ENCODE data around the gene PTMS.
A peak's percentile ranks its signal among the peaks of the same experiment; 100 is the strongest.
"Not testable (repeated sequence)": the region's sequence is repeated elsewhere in the genome, so short reads cannot be mapped to it uniquely, and the experiment has no call there.

Gene PTMS, protein sequence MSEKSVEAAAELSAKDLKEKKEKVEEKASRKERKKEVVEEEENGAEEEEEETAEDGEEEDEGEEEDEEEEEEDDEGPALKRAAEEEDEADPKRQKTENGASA

DNA sequence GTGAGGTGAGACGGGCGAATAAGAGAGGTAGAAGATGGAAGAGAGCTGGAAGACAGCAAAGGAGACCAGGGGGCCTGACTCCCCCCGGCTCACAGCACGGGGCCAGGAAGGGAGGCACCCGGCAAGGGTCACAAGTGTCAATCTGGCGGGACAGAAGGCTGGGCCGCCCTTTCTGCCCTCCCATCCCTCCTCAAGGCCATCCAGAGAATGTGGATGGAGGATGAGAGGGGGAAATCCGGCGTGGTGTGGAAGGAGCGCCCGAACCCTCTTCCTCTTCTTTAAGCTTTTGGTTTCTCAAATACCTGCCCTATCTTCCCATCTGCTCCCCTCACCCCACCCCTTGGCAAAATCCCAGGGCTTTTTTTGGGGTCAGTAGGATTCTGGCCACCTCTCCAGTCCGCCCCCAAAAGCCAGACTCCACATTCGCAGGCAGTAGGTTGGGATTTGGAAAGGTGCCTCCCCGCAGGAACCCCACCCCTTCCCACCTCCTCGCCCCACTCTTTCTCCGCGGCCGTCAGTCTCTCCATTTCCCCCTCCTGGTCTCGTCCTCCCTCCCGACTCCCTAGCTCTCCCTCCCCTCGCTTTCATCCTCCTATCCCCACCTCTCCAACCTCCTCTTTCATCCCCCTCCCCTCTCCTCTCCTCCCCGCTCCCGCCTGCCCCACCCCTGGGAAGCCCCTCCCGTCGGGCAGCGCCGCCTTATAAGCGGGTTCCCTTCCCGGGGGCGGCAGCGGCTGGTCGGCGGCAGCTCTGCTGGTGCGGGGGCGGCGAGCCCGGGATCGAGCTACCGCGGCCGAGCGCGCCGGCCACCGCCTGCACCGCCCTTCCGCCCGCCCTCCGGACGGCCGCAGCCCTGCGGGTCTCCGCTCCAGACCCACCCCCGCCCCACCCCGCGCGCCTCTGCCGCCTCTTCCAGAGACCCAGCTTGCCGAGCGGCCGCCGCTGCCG, at the start of gene PTMS:
Gene PTMS, plus strand, starts transcription at position 730 of the 948 bp plus-strand sequence. CDS start 343 bp downstream, outside the sequence.
- DNase-seq: peak; percentile 81

DNA sequence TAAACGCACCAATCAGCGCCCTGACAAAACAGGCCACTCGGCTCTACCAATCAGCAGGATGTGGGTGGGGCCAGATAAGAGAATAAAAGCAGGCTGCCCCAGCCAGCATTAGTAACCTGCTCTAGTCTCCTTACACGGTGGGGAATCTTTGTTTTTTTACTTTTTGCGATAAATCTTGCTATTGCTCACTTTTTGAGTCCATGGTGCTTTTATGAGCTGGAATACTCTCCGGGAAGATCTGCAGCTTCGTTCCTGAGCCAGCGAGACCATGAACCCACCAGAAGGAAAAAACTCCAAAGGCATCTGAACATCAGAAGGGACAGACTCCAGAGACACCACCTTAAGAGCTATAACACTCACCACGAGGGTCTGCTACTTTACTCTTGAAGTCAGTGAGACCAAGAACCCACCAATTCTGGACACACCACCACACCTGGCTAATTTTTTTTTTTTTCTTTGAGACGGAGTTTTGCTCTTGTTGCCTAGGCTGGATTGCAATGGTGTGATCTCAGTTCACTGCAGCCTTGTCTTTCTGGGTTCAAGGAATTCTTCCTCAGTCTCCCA, 49.2 kb upstream of the PTMS start:
- no peak for DNase-seq

DNA sequence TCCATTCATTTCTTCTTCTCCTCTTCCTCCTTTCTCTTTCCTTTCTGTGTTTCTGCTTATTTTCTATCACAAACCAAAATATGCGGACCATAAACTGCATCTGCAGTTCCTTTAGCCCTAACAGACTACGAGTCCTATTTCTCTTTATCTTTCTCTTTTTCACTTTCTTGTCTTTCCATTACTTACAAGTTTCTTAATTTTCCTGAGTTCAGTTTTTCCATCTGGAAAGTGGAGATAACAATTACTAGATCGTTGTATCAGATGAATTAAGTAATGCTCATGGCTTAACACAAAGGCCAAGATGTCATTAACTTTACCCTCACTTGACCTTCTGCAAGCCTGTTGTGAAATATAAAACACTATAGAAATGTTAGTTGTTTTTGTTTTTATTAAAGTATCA, 43.3 kb upstream of the PTMS start:
- DNase-seq: no peak

DNA sequence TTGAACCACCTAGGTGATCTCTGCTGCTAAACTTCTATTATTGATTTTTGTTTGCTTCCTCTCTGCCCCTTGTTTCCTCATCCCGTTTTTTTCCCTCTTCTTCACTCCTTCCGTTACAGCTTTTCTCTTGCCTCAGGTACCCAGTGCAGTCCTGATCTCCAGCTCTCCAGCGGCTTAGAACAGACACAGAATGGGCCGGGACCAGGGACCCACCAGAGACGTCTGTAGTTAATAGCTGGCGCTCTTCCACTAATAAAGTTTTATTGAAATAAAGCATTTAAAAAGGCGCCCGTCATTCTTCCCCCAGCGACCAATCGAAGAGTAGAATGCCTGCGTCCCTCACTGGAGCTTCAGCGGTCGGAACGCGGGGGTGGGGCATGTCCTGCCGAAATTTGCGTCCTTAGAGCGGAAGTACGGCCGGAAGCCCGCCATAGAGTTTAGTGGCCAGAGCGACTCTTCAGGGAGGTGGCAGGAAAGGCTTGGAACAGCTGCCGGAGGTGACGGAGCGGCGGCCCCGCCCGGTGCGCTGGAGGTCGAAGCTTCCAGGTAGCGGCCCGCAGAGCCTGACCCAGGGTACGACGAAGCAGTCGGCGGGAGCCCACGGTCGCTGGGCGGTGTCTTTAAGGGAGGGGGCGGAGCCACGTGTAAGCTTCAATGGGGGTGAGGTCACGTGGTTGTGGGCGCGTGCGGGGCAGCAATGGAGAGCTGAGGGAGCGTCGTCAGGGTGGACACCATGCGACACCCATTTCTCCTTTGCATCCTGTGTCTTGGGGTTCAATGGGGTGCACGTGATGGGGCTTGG, 42.4 kb upstream of the PTMS start, which contains the start of gene COPS7A:
Gene COPS7A, plus strand, starts transcription at position 440 of the 802 bp plus-strand sequence. CDS start 611 bp downstream, outside the sequence.
- DNase-seq: peak; percentile 99

DNA sequence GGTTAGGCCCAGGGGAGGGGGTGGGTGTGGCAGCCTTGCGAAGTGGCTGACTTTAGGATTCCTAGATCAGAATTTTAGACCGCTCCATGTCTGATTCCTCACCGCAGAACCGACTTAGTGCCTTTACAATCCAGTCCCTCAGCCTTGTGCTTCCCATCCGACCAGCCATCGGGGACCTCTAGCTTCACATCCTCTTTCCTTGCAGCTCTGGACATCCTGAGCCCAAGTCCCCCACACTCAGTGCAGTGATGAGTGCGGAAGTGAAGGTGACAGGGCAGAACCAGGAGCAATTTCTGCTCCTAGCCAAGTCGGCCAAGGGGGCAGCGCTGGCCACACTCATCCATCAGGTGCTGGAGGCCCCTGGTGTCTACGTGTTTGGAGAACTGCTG, 41.8 kb upstream of the PTMS start:
- DNase-seq: peak; percentile 10

DNA sequence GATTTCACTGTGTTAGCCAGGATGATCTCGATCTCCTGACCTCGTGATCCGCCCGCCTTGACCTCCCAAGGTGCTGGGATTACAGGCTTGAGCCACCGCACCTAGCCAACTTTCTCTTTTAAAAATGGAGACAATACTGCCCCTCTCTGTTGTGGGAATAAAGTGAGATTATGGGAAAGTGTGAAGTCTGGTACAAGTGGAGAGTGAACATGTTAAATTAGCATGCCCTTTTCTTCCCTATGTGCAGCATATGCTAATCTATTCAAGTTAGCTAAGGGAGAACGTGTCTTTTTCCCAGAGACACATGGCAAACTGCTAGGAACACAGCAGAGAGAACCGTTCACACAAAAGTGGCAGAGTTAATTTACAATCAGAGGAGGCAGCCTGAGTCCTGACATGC, 40.8 kb upstream of the PTMS start:
- DNase-seq: no peak

DNA sequence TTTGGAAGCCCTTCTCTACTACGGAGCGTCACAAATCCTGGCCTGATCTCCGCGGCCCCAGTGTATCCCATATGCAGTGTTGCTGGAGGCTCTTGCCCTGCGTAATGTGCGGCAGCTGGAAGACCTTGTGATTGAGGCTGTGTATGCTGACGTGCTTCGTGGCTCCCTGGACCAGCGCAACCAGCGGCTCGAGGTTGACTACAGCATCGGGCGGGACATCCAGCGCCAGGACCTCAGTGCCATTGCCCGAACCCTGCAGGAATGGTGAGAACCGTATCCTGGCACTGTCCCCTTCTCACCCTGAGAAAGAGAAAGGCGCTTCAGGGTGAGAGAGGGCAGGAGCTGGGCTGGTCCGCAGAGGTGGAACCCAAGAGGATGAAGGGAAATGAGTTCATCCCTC, 37.0 kb upstream of the PTMS start:
- DNase-seq: no peak

DNA sequence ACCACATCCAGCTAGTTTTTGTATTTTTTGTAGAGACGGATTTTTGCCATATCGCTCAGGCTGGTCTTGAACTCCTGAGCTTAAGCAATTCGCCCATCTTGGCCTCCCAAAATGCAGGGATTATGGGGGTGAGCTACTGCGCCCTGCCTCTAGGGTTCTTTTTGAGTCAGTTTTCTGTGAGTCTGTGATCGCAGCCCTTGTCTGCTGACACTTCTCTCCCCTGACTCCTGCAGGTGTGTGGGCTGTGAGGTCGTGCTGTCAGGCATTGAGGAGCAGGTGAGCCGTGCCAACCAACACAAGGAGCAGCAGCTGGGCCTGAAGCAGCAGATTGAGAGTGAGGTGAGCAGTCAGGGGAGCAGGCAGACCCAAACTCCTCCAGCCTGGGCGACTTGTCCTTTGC, 36.0 kb upstream of the PTMS start:
- DNase-seq: no peak

DNA sequence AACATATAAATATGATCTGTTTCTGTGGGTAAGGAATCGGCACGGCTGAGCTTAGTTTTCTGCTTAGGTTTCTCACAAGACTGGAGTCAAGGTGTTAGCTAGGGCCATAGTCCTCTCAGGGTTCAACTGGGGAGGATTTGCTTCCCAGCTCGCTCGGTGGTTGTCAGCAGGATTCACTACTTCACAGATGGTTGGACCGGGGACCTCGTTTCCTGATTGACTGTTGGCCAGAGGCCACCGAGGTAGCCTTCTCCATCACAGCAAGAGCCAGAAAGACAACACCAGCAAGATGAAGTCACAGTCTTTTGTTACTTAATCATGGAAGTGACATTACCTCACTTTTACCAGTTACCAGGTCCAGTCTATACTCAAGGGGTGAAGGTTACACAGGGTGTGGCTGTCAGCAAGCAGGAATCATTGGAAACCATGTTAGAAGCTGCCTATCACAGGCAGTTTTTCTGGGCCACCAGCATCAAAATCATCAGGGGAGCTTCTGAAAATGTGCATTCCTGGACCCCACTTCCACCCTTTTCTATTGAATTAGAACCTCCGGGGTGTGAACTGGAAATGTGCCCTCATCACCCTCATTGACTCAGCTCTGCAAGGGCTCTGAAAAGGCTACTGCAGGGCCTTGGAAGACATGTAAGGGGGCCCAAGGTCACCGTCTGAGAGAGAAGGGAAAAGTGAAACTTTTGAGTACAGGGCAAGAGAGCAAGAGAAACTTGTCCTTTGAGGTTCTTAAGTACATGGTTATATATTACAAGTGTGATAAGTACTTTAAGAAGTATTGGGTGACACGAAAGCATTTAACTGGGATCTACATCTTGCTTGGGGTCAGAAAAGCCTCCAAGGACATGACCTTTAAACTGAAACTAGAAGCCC, 31.4 kb upstream of the PTMS start:
- DNase-seq: no peak

DNA sequence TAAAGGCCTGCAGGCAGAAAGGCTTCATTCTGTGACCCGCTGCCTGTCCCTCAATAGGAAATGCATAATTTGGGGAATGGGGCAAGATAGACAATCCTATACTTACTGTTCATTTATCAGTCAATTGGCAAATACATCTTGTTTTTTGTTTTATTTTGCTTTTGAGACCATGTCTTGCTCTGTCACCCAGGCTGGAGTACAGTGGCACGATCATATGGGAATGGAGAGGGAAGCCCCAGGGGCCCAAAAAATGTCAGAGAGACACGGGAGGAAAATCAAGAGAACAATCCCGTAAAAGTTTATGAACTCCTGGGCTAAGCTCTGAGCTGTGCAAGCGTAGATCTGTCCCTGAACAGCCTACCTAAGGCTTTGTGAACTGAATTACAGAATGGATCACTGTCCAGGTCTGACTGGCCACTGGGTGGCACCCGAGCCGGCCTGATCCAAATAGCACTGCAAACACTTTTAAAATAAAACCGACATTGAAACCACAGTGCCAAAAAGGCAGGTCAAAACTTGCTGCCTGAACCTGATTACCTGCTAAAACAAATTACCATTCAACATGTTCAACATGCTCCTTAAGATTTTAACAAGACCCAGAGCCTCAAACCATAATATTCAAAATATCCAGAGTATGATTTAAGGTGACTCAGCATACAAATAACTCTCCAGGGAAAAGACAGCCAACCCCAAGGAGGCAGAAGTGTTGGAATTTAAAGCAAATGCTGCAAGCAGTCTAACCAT, 30.5 kb upstream of the PTMS start:
- DNase-seq: peak; percentile 26

DNA sequence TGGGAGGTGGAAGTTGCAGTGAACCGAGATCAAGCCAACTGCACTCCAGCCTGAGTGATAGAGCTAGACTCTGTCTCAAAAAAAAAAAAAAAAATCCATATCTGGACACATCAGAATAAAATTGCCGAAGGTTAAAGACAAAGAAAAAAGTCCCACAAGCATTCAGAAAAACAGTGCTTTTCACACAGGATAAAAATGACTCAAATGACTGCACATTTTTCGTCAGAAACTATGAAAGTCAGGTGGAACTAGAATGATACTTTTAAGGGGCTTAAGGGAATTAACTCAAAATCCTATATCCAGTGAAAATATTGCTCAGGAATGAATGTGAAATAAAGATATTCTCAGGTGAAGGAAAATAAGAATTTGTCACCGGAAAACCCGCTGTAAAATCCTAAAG, 29.4 kb upstream of the PTMS start:
- DNase-seq: no peak

DNA sequence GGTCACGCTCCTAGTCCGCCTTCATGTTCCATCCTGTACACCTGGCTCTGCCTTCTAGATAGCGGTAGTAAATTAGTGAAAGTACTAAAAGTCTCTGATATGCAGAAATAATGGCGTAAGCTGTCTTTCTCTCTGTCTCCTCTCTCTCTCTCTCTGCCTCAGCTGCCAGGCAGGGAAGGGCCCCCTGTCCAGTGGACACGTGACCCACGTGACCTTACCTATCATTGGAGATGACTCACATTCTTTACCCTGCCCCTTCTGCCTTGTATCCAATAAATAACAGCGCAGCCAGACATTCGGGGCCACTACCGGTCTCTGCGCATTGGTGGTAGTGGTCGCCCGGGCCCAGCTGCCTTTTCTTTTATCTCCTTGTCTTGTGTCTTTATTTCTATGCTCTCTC, 24.1 kb upstream of the PTMS start:
- not testable (repeated sequence) for DNase-seq

DNA sequence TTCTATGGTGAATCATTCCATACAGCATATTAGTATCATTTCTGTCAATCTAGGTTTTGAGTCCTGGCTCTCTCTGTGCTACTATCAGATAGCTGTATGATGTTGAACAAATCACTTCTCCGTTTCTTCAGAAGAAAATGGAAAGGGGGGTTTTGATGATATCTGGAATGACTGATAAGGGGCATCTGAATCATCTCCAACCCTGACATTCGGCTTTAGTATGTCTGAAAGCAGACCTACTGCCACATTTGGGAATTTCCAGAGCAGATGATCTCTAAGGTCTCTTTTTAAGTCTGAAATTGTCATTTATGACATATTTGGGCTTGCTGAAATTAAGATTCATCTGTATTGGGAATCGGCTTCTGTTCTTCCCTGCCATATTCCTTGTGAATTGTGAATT, 23.3 kb upstream of the PTMS start:
- DNase-seq: no peak

DNA sequence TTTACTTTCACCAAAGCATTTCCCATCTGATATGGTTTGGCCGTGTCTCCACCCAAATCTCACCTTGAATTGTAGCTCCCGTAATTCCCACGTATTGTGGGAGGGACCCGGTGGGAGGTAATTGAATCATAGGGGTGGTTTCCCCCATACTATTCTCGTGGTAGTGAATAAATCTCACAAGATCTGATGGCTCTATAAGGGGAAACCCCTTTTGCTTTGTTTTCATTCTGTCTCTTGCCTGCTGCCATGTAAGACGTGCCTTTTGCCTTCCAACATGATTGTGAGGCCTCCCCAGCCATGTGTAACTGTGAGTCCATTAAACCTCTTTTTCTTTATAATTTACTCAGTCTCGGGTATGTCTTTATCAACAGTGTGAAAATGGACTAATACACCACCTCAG, 22.9 kb upstream of the PTMS start:
- not testable (repeated sequence) for DNase-seq

DNA sequence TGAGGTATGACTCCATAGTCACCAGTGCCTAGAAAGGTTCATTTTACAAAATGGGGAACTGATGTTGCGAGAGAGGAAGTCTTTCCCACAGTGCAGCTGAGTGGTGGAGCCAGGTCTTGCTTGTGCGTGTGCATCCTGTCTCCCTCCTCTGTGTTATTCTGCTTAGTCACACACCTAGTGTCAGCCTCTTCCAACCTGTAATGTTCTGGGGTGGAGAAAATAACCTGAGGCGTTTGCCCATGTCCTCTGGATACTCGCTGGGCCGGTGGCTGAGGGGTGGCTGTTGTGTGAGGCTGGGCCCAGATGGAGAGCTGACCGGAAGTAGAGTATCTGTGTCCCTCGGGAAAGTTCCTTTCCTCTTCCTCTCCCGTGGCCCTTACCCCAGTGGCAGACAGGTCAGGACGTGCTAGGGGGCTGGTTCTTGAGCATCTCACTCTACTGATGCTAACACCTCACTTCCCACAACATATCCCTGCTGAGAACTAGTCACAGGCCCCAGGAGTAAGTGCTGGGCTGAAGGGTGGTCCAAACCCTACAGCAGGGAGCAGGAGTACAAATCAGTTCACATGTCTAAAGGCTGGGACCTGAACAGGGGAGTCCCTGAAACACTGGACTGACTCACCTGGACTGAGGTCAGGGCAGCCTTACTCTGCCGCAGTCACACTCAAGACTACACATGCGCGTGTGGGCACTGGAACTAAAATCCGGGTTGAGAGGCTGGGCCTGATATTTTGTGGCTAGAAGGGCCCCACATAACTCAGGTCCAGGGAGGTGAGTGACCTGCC, 20.2 kb upstream of the PTMS start:
- no peak for DNase-seq

DNA sequence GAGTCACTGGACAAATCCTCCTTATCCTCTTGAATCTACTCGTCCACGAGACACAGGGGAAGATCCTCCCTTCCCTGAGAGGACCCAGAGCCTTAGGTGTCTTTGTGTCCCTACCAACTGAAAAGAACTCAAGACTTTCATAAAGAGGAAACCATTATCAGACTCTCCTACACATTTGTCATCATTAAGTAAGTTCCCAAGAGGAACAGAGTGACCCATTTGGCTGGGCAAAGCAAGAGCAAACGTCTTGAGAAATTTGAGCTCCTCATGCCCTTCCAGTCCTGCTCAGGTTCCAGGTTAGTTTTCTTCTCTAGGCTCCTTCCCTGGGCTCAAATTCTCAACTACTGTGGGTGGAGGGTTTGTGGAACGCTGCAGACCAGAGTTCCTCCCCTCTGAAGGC, 18.9 kb upstream of the PTMS start:
- DNase-seq: no peak

DNA sequence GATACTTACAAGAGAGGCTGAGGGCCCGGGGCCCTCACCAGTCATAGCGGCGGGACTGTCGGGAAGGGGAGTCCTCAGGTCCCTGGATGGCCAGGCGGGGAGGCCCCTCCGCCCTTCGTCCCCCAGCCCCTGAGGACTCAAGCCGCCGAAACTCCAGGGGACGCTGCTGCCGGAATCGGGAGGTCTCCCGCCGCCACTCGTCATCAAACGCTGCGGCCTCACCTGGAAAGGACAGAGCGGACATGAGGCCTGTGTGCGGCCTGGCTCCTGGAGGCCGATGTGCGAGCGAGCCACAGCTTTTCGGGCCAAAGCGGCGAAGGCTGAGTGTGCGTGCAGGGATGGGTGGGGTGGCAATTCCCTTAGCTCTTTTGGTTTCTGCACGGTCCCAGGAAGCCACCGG, 17.4 kb upstream of the PTMS start:
- no peak for DNase-seq

DNA sequence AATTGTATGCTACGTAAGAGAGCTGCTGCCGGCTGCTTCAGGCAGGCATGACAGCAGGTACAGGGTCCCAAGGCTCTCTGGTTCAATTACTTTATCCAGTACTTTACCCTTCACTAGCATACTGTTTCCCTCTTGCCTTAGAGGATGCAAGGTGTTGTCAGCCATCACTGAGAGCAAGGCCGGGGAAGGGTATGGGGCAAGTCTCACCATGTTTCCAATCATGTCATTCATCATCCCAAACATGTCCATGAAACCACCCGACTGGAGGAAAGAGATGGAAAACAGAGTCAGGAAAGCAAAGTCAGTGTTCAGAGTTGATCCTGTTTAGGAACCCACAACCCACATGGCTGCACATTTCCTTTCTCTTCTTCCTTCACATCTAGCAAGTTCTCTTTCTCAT, 15.7 kb upstream of the PTMS start:
- no peak for DNase-seq

DNA sequence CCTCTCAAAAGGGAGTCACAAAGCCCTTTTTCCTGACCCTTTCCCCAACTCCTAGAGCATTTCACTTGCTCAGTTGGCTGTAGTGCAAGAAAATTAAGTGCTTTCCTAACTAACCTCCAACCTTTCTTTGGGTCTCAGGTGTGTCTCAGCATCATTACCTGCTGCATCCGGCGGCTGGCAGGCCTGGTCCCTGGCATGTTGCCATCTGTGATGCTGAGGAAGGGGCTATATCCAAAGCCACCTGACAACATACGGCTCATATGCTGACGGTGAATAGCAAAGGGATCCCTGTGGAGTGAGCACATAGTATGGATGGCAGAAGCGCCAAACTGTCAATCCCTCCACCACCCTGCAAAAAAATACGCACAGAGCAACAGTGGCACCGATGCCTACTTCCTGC, 14.4 kb upstream of the PTMS start:
- DNase-seq: no peak

DNA sequence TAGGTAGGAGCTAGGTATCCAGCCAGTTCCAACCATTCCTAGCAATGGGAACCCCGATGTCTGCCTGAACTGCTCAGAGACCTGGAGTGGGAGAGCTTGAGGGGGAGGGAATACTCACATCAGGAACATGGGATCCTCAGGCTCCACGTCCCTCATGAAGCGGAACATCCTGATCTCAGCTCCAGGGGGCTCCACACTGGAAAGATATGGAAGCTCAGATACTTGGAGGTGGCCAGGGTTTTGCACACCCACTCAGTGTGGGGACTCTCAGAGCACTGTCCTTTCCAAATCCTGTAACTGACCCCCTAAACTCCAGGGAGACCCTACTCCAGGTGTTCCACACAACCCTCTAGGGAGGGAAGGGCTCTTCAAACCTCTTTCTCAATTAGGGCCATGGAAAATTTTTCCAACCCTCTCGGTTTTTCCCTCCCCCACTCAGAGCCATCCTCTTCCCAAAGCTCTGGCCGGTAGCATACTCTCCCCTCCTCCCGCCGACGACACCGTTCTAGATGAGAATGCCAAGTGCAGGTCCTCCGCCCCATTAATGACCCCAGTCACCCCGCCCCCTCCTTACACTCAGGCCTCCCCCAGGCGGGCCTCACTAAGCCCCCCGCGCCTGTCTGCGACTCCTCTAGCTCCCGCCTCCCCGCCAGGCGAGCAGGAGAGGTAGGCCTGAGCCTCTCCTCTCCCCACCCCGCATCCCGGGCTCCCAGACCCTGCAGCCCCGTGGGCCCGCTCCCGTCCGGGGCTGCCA, 13.8 kb upstream of the PTMS start:
- no peak for DNase-seq

Measured in NCI-H748 treated with DMSO at 0.1 percent for 48 hours (cell line).